Endothelial cell of umbilical vein (primary cell): ENCODE data around the gene CD37.

Experiments used
- EZH2 ChIP-seq: IDR thresholded peaks from 2 replicates; pipeline ENCODE4 v1.6.1; 2012; ENCODE audit warnings: borderline replicate concordance, low read depth, mild to moderate bottlenecking, moderate library complexity, low read length, inconsistent platforms; ENCODE audit not compliant: severe bottlenecking
- FOS ChIP-seq: IDR thresholded peaks from 2 replicates; pipeline ENCODE4 v1.6.1; 2011; ENCODE audit warnings: mild to moderate bottlenecking, low read length, moderate library complexity, borderline replicate concordance; ENCODE audit not compliant: insufficient read depth
- GATA2 ChIP-seq: IDR thresholded peaks from 2 replicates; pipeline ENCODE4 v1.7.0; 2011; ENCODE audit warnings: low read depth, mild to moderate bottlenecking, moderate library complexity, mixed read lengths, low read length; ENCODE audit not compliant: insufficient read length, insufficient read depth
- JUN ChIP-seq: IDR thresholded peaks from 2 replicates; pipeline ENCODE4 v1.6.1; 2011; ENCODE audit warnings: borderline replicate concordance, low read depth; ENCODE audit not compliant: insufficient read length, insufficient read depth
- MYC ChIP-seq: IDR thresholded peaks from one replicate; pipeline ENCODE4 v1.6.1; 2011; ENCODE audit warnings: mild to moderate bottlenecking, low read depth, low read length
- POLR2A ChIP-seq: IDR thresholded peaks from 2 replicates; pipeline ENCODE4 v1.6.1; 2012; ENCODE audit warnings: low read depth, mild to moderate bottlenecking, control low read depth, low read length
- POLR2AphosphoS5 ChIP-seq: IDR thresholded peaks from 2 replicates; pipeline ENCODE4 v1.6.1; 2012; ENCODE audit warnings: low read depth, mild to moderate bottlenecking, control low read depth, low read length, moderate library complexity; ENCODE audit not compliant: insufficient read depth
- TF ChIP-seq, protein P1 (sequence below), 2 donors: IDR thresholded peaks; 1 replicate in 1 of 2; 2 replicates in 1 of 2; pipeline ENCODE4 v1.5.1; 2011; ENCODE audit warnings: low read length in 2 of 2, mild to moderate bottlenecking in 2 of 2, moderate library complexity in 2 of 2, control low read depth in 1 of 2, inconsistent platforms in 1 of 2, low read depth in 1 of 2; ENCODE audit not compliant: insufficient read depth in 1 of 2; ENCODE audit errors: extremely low read depth in 1 of 2
- TF ChIP-seq, protein P2 (sequence below): IDR thresholded peaks from 2 replicates; pipeline ENCODE4 v1.6.1; 2011; ENCODE audit not compliant: insufficient read depth, insufficient read length

DNA sequence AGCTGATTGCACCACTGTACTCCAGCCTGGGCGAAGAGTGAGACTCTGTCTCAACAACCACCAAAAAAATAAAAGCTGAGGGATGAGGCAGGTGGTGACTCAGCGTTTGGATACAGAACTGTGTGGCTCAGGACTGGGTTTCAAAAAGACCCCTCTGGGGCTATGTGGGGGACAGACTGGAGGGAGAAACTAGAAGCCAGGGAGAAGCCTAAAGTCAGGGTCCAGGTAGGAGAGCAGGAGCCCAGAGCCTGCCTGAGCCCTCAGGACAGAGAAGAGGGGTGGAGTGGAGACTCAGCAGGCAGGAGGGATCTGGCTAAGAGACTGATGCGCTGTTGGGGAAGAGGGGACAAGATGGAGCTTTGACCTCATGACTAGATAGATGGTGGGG lies 1.8 kb upstream of the CD37 start:
- TF ChIP-seq, protein P1, sequence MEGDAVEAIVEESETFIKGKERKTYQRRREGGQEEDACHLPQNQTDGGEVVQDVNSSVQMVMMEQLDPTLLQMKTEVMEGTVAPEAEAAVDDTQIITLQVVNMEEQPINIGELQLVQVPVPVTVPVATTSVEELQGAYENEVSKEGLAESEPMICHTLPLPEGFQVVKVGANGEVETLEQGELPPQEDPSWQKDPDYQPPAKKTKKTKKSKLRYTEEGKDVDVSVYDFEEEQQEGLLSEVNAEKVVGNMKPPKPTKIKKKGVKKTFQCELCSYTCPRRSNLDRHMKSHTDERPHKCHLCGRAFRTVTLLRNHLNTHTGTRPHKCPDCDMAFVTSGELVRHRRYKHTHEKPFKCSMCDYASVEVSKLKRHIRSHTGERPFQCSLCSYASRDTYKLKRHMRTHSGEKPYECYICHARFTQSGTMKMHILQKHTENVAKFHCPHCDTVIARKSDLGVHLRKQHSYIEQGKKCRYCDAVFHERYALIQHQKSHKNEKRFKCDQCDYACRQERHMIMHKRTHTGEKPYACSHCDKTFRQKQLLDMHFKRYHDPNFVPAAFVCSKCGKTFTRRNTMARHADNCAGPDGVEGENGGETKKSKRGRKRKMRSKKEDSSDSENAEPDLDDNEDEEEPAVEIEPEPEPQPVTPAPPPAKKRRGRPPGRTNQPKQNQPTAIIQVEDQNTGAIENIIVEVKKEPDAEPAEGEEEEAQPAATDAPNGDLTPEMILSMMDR (IDR thresholded peaks at IDR 0.05; ENCODE audit: extremely low read depth in 1 of 2, insufficient read depth in 1 of 2, low read depth in 1 of 2, low read length in 2 of 2), result no peak
- TF ChIP-seq, protein P2, sequence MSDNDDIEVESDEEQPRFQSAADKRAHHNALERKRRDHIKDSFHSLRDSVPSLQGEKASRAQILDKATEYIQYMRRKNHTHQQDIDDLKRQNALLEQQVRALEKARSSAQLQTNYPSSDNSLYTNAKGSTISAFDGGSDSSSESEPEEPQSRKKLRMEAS, result no peak
- no peak for TF ChIP-seq POLR2AphosphoS5
- no peak for TF ChIP-seq POLR2A
- TF ChIP-seq MYC, result no peak
- no peak for TF ChIP-seq EZH2
- TF ChIP-seq JUN, result no peak
- no peak for TF ChIP-seq GATA2
- no peak for TF ChIP-seq FOS
